Measurements from ENCODE around the gene HS1BP3.

HS1BP3 gene

GRCh38 chr2:20625491-20626391 is 25.2 kb downstream of the HS1BP3 start:
- TF ChIP-seq EZH2phosphoT487 (conservative IDR thresholded peaks at IDR 0.05; ENCODE audit: low read length) (no peak), CTCF (IDR thresholded peaks at IDR 0.05; ENCODE audit: insufficient read depth, low read length, poor library complexity, severe bottlenecking) (no peak)
- H3F3A ChIP-seq (ENCODE audit: insufficient read depth): no peaks in the 10 kb centered on the region
- no peaks in the 10 kb centered on the region for H3K27me3 ChIP-seq (ENCODE audit: low read length)
- H2AFZ ChIP-seq (ENCODE audit: low read depth, low read length, severe bottlenecking): no peak overlapping the region
- no peaks in the 10 kb centered on the region for H3K79me2 ChIP-seq (ENCODE audit: insufficient read depth, low read length)
- H3K4me3 ChIP-seq (ENCODE audit: insufficient read depth, low read length, poor library complexity, severe bottlenecking): no peak overlapping the region
- H3K9me3 ChIP-seq (ENCODE audit: insufficient read depth, low read length): no peaks in the 10 kb centered on the region
- H3K9me2 ChIP-seq (replicated peaks; ENCODE audit: insufficient read depth, low read length): no peaks in the 10 kb centered on the region
- H3K4me2 ChIP-seq (ENCODE audit: low read depth, low read length, poor library complexity, severe bottlenecking): no peak overlapping the region
- no peak overlapping the region for H3K9ac ChIP-seq (ENCODE audit: low read length)
- H3K36me3 ChIP-seq (ENCODE audit: low read length): no peaks in the 10 kb centered on the region
- H3K27ac ChIP-seq (ENCODE audit: low read depth, low read length): no peak overlapping the region
- H4K20me1 ChIP-seq (ENCODE audit: low read depth, low read length): no peaks in the 10 kb centered on the region

GRCh38 chr2:20624884-20625485 is 25.9 kb downstream of the HS1BP3 start:
- Histone ChIP-seq H3K4me2 (ENCODE audit: low read depth, low read length, poor library complexity, severe bottlenecking) (no peak overlapping the region), H3K9me3 (ENCODE audit: insufficient read depth, low read length) (no peaks in the 10 kb centered on the region), H2AFZ (ENCODE audit: low read depth, low read length, severe bottlenecking) (no peak overlapping the region), H3K27ac (ENCODE audit: low read depth, low read length) (no peak overlapping the region), H3K36me3 (ENCODE audit: low read length) (no peaks in the 10 kb centered on the region), H3K4me3 (ENCODE audit: insufficient read depth, low read length, poor library complexity, severe bottlenecking) (no peak overlapping the region), H3K27me3 (ENCODE audit: low read length) (no peaks in the 10 kb centered on the region), H3K79me2 (ENCODE audit: insufficient read depth, low read length) (no peaks in the 10 kb centered on the region), H4K20me1 (ENCODE audit: low read depth, low read length) (no peaks in the 10 kb centered on the region), H3K9ac (ENCODE audit: low read length) (no peak overlapping the region), H3F3A (ENCODE audit: insufficient read depth) (no peaks in the 10 kb centered on the region), H3K9me2 (replicated peaks; ENCODE audit: insufficient read depth, low read length) (no peaks in the 10 kb centered on the region)
- TF ChIP-seq EZH2phosphoT487 (conservative IDR thresholded peaks at IDR 0.05; ENCODE audit: low read length) (no peak), CTCF (IDR thresholded peaks at IDR 0.05; ENCODE audit: insufficient read depth, low read length, poor library complexity, severe bottlenecking) (no peak)

GRCh38 chr2:20624156-20624883 is 26.6 kb downstream of the HS1BP3 start:
- Histone ChIP-seq H3K79me2 (ENCODE audit: insufficient read depth, low read length) (no peaks in the 10 kb centered on the region), H3F3A (ENCODE audit: insufficient read depth) (no peaks in the 10 kb centered on the region), H3K9ac (ENCODE audit: low read length) (no peak overlapping the region), H3K27ac (ENCODE audit: low read depth, low read length) (no peak overlapping the region), H3K36me3 (ENCODE audit: low read length) (no peaks in the 10 kb centered on the region), H4K20me1 (ENCODE audit: low read depth, low read length) (no peaks in the 10 kb centered on the region), H2AFZ (ENCODE audit: low read depth, low read length, severe bottlenecking) (no peak overlapping the region), H3K4me3 (ENCODE audit: insufficient read depth, low read length, poor library complexity, severe bottlenecking) (no peak overlapping the region), H3K9me3 (ENCODE audit: insufficient read depth, low read length) (no peaks in the 10 kb centered on the region), H3K9me2 (replicated peaks; ENCODE audit: insufficient read depth, low read length) (no peaks in the 10 kb centered on the region), H3K4me2 (ENCODE audit: low read depth, low read length, poor library complexity, severe bottlenecking) (no peak overlapping the region), H3K27me3 (ENCODE audit: low read length) (no peaks in the 10 kb centered on the region)
- TF ChIP-seq EZH2phosphoT487 (conservative IDR thresholded peaks at IDR 0.05; ENCODE audit: low read length): no peak
- no peak for TF ChIP-seq CTCF (IDR thresholded peaks at IDR 0.05; ENCODE audit: insufficient read depth, low read length, poor library complexity, severe bottlenecking)
